Uterus (tissue), 2 donors: ENCODE results near the gene SSBP2.

Experiments used
- CTCF ChIP-seq, 4 experiments: fragments of 200-600 bp in 2 of 4; fragments of 450-650 bp in 2 of 4; sonication (generic) in 2 of 4; IDR thresholded peaks; one replicate each; pipeline ENCODE4 v1.5.1; 2016 to 2019; ENCODE audit warnings: antibody characterized with exemption in 4 of 4, mild to moderate bottlenecking in 2 of 4, moderate library complexity in 1 of 4
- POLR2A ChIP-seq, 2 donors: fragments of 450-650 bp; IDR thresholded peaks; one replicate each; pipeline ENCODE4 v1.6.1; 2016; ENCODE audit warnings: antibody characterized with exemption in 2 of 2, mild to moderate bottlenecking in 1 of 2, moderate library complexity in 1 of 2

GRCh38 chr5:81606150-81606549 is 144.7 kb downstream of the SSBP2 start:
- TF ChIP-seq POLR2A (IDR thresholded peaks at IDR 0.05), result no peak
- no peak for TF ChIP-seq CTCF (IDR thresholded peaks at IDR 0.05)
